GDM1 (cell line): ENCODE measurements around the gene DGKG.

Source experiments
- DNase-seq: peaks from one replicate; lab custom pipeline; 2025; lab: John Stamatoyannopoulos, UW

Gene DGKG

DNA sequence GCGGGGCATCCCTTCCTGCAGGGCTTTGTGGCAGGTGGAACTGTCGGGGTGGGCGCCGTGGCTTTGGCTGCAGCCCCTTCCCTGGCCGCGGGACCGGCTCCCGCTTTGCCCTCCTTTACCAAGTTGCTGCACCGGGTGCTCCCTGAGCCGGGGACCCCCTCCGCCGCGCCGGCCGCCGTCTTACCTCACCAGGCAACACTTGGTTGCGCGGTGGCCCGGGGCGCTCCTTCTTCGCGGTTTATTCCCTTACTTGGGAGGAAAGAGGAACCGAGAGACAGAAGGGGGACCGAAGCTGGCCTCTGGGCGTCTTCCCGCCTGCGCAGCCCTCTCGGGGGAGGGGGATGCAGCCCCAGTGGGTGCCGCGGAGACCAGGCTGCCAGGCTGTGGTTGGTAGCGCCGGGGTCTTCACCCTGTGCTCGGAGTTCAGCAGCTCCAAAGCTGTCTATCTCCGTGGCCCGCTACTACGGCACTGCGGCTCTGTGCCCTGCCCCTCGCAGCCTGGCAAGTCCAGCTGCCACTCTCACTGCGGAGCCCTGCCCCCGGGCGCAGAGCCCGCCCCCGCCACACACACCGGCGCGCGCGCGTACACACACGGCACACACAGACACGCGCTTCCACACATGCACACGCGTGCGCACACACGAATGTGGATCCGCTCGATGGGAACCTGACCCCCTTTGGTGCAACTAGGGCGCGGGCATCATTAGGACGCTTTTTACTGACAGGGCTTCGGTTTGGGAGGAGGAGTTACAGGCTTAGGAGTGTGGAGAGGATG lies at the start of gene DGKG:
Gene DGKG (minus strand): TSS at position 473 of the 775 bp plus-strand sequence. CDS start 41,775 bp downstream, outside the sequence.
- peak; percentile 47 for DNase-seq

DNA sequence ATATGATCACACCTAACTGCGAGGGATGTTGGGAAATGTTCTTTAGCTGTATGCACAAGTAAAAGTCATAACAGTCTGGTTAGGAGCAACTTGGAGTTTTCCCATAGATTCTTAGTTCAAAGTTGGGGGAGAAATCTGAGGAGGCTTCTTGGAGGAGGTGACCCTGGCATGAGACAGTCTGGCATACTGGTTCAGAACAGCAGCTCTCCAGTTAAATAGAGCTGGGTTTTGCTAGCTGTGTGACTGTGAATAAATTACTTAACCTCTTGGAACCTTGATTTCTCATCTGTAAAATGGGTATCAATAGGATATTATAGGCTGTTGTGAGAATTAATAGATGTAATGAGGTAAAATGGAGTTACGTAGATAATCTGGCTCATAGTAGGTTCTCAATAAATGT lies 49.1 kb upstream of the DGKG start:
- no peak for DNase-seq

DNA sequence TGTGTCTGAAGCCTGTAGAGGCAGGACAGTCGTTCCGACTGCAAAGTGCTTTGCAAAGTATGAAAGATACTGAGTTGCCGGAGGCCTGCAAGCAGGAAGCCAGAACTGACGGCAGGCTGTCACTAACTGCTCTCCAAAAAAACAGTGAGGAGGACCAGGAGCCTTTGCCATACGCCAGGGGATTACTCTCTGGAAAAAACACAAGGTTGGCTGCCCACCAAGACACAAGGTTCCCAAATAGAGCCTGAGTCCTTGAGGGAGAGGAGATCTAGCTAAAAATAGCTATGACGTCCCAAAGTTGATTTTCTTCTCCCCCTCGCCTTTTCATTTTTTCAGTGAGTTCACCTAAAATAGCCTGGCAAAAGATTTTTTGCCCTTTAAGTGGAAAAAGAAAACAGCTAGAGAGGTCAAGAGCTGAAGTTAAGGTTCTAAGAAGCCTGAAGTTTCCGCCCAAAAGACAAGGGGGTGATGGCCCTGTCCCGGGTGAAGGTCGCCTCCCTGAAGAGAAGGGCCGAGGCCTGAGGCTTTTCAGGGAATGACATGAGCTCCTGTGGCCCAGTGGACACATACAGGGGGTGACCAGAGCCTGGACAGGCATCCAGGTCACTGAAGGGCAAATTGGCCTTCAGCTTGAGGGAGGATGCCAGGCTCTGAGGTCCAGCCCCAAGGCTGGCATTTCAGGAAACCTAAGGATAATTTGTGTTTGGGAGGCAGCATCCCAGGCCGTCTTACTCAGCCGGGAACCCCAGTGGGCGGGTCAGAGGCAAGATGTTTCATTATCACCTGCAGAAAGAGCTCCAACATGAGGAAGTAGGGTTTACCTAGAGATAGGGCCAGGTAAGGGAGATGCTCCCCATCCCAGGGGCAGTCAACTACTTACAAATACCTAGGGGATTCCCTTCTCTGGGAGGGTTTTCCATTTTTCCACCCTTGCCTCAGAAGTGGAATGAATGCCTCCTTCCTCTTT lies 44.9 kb upstream of the DGKG start:
- no peak for DNase-seq

DNA sequence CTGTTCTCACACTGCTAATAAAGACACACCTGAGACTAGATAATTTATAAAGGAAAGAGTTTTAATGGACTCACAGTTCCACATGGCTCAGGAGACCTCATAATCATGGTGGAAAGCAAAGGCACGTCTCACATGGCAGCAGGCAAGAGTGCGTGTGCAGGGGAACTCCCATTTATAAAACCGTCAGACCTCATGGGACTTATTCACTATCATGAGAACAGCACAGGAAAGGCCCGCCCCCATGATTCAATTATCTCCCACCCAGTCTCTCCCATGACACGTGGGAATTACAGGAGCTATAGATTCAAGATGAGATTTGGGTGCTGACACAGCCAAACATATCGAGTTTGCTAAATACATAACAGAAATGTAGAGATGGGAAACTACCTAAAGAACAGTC lies 39.5 kb upstream of the DGKG start:
- no peak for DNase-seq

DNA sequence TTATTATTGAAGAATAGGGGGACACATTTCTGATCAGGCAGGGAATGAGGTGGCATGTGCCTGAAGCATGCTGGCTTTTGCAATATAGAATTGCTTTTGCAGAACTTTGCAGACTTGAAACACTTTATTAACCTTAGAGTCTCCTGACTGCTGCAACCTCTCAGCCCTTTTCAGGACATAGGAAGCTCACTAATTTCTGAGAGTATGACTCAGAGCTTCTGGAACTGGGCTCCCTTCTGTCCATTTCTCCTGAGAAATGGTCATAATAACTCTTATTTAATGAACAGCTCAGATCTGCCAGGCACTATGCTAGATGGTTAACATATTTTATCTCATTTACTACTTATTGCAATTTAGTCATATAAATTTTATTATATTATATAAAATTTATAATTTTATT lies 38.6 kb upstream of the DGKG start:
- no peak for DNase-seq

DNA sequence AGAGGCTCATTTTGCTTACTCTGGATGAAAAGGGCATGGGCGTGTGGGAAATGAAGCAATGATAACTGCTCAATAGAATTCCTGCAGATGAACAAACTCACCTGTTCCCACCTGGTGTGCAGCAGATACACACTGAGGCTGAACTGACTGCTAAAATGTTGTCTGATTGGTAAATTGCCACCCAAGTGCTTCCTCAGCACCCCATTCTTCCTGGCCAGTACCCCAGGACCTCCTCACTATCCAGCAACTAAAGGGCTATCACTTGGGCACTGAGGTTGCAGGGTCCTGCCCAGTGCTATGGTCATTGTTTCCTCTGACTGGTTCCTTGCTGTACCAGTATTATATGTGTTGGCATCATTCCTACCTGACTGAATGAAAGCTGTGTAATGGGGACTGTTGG lies 38.0 kb upstream of the DGKG start:
- DNase-seq: no peak

DNA sequence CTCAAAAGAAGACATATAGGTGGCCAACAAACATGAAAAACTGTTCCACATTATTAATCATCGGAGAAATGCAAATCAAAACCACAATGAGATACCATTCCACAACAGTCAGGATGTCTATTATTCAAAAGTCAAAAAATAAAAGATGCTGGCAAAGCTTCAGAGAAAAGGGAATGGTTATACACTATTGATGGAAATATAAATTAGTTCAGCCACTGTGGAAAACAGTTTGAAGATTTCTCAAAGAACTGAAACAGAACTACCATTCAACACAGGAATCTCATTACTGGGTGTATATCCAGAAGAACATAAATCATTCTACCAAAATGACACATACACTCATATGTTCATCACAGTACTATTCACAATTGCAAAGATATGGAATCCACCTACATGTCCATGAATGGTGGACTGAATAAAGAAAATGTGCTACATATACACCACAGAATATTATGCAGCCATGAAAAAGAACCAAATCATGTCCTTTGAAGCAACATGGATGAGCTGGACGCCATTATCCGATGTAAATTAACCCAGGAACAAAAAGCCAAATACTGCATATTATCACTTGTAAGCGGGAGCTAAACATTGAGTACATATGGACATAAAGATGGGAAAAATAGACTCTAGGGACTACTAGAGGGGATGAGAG lies 32.7 kb upstream of the DGKG start:
- no peak for DNase-seq

DNA sequence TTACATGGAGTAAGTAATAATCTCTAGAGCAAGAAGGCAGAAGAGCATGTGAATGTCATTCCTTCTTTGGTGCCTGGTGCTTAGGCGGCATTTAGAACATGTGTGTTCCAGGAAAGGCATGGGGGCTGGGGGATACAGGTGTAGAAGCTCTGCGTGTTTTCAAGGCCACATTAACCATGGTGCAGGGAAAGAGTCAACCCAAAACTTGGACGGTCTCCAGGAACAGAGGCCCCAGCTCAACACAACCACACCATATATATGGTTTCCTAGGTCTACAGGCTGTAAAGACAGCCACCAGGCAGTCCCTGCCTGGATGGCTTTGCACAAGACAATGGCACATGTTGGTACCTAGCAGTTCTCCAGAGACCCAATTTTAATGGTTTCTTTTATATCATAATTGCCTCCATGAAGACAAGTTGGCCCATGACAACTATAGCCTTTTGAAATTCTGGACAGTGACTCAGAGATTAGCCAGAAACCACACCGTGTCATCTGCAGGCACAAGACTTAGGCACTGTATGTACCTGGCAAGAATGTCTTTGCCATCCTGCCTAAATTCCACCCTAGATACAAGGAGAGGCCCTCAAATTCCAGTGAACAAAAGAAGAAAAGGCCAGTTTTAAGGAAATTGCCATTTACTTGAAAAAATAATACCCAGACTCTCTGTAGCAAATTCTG lies 25.0 kb upstream of the DGKG start:
- no peak for DNase-seq

DNA sequence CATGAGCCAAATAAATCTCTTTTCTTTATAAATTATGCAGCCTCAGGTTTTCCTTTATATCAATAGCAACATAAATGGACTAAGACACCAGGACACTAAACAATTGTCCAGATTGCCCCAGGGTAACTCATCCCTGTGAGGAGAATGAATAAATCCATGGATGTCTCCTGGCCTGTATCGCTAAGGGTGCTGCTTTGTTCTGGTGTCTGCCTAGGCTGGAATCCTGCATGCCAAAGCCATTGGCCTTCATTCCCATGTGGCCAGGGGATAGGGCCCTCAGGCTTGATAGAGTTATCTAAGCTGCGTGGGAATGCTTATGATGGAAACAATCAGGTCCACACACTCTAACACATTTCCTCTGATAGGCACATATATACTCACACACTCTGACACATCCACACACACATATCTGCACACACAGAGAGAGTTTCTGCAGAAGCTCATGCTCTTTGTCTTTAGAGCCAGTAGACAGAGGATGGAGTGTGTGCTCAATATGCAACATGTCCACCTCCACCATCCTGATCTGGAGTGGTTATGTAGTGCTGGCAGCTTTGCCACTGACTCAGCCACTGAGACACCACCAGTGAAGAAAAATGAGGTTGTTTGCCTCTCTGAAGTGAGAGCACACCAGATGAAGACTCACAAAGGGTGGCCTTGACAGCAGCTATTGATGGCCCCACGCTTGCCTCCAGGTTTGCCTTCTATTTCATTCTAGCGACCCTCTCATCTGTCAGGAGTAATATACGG lies 24.0 kb upstream of the DGKG start:
- no peak for DNase-seq

DNA sequence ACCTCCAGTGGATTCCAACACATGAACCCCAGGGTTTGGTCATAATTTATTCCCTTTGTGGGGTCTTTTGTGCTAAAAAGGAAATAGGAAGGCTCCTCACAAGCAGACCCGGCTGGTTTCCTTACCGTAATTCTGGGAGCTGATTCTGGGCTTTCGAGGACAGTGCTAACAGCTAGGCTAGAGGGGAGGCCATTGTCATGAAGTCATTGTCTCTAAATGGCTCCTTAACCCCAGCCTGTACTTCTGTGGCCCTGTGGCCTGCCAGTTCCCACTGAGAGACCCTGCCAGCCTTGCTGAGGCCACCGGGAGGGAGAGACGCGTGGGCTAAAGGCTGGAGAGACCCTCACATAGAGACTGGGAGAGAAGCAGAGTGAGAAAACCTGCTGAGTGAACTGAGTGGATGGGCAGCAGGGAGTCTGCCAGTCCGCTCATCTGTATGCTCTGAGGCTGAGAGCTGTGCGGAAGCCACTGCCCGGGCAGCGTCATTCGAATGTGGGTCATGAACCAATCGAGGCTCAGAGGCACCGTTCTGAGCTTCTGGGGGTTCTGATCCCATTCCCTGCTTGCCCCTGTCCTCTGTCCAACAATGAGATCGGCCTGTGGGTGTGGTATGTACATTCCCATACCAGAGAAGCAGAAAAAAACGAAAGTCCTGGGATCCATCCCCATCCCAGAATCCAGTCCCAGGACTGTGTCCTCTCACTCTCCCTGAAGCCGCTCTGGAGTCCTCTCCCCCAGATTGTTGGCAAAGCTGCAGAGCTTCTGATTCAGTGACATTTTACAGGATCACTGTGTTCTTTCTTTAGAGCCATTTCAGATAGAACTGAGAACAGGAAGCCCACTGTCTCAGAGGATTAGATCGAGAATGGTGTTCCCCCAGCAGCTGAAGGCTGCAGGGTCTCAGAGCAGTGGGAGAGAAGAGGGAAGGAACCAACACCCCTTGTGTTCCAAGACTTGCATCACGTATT lies 21.3 kb upstream of the DGKG start:
- no peak for DNase-seq

DNA sequence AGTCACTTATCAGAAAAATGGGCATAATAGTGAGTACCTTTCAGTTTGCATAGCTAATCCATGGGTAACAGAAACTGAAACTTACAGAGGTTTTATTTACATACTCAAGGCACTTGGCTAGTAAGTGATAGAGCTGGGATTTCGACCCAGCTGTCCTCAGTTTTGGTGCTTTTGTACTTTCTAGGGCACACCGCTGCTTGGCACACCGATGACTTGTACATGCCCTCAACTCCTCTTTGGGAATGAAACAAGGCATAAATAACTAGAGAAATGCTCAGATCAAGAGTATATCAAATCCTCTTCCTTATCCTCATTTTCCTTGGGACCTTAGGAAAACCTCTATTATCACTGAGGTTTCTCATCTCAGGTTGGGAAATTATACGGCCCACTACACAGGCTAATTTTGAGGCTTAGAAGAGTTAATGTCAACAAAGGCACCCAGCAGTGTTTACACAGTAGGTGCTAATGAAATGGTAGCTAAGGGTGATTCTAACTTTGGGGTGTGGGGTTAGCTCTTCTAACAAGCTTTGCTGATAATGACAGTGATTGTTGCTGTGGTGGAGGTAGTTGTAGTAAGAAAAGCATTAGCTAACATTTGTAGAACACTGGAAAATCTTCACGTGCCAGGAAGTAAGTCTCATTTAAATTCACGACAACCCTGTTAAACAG lies 20.3 kb upstream of the DGKG start:
- DNase-seq: no peak

DNA sequence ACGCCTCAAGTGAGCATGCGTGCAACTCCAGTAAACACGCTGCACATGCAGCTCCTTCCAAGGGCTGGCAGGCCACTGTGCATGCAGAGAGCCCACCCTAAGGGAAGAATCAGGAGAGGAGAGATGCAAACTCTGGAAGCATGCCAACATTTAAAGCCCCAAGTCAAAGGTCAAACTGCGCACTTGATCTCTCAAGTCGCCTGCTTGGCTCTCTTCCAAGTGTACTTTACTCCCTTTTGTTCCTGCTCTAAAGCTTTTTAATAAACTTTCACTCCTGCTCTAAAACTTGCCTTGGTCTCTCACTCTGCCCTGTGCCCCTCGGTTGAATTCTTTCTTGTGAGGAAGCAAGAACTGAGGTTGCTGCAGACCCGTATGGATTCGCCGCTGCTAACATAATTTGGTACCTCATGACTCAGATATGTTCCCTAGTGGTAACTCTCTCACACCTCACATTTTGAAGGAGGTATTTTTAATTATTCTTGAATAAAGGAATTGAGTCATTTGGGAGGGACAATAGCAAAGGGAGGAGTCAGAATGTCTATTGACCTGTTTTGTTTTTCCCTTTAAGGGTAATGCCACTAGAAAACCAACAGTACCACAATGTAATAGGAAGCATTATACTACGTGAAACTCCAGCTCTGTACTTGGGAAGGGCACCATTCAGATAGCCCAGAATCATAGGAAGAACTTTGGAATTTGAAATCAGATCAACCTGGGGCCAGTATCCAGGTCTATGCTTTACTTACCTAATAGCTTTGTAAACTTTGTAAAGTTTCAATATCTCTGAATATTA lies 19.6 kb upstream of the DGKG start:
- DNase-seq: no peak

DNA sequence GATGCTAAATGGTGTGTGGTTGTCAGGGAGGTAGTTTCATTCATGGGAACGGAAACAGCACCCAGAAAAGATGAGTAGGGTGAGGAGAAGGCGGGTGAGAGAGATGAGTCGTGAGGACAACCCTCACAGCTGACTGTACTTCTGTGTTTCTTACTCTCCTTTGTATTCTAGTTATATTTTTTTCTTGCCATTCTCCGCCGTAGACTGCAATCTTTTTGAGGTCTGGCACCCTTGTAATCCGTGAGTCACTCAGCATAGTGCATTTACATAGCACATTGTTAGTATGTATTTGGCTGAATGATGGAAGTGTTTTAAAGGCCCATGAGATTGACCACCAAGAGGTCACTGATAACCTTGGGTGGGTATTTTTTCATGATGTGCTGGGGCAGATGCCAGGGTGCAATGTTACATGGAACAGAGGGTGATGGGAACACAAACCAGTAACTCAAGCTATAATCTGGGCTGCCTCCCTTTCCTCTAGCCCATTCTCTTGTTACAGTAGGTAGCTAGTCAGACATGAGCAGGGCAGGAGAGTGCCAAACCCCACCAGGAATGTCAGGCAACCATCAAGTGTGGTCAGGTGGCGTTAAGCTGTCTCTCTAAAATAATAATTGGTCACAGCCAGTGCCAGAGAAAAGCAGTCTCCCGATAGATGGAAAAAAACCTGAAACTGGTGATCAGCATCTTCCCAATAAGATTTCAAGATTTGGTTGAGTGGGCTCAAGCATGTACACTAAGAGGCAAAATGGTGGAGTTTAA lies 18.8 kb upstream of the DGKG start:
- DNase-seq: no peak

DNA sequence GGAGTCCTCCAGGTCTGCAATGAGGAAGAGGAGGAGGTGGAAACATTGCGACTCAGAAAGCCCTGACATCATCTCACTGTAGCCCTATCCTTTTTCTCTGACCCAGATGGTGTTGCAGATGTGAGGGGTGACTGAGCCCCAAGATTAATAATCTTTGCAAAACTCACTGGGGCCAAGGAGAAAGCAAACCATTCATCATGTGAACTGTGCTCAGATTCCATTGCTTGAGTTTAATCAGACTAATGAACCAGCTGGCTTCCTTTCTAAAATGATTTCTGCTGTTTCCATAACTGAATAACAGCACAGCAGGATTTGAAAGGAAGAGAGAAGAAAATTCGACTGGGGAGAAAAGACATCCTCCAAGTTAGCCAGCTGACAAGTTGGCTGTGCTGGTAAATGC lies 13.4 kb upstream of the DGKG start:
- no peak for DNase-seq

DNA sequence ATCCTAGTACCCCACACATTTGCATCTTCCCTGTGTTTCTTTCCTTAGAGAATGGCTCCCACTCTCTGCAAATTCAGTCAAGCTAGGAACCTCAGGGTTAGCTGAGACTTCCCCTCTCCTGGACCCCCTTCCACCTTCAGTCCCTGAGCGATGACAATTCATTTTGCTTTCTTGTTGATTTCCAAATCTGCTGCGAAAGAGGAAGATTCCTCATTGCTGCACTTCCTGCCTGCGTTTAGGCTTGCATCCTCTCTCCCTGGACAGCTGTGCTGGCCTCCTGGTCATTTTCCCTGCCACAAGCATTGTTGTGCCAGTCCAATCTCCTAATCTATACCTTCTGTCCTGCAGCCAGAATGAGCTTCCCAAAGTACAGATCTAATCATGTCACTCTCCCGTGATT lies 12.3 kb upstream of the DGKG start:
- DNase-seq: no peak

DNA sequence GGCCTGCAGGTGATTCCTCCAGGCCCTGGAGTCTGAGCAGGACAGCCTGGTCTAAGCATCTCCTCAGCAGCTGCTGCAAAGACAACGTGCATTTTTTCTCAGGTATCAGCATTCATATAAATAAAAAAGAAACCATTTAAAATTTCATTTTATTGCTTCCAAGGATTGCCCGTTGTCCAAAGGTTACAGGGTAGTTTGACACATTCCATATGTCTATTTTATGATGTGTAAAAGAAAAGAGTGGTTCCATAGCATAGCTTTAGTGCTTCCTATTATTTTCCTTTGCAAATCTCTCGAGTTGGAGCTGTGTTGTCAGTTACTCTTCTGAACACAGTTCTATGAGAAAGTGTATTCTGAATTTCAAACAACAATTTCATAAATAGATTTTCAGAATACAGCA lies 7.2 kb upstream of the DGKG start:
- no peak for DNase-seq

DNA sequence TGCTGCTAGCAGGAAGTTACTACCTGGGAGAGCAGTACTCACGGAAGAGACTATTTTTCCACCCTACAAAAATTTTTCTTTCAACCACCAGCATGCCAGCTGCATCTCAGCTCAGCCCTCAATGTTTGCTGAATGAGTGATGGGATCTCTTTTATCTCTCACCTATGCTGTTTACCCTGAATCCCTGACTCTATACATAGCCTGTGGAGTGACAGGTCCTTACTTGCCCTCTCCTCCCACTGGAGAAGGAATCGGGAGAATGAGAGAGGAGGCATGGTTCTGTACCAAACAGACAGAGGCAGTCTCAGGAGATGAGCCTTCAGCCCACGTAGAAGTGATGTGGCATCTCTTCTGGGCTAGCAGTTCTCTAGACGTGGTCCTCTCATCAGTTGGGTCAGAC lies 6.7 kb upstream of the DGKG start:
- no peak for DNase-seq

DNA sequence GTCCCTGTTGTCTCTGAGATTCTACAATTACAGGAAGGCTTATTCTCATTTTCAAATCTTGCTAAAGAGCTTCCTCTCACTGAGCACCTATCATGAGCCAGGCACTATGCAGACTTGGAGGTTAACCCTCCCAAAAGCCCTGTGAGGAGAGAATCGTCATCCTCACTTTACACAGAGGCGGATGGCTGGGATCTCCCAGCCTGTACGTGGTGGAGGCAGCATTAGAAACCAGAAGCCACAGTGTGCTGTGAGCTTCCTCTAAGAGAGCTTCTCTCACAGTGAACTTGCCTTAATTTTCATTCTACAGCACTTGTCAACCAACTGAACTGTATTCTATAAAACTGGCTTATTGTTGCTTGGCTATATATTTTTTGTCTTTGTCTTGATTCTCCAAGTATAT lies 6.1 kb upstream of the DGKG start:
- no peak for DNase-seq
